ENCODE measurements around the gene LMO3.

LMO3 gene

GRCh38 chr12:16606117-16606200, at the start of gene LMO3:
Gene LMO3, minus strand, starts transcription at chr12:16606162. Its CDS starts 5,302 bp downstream, at chr12:16600860.
- DNase-seq, result no peak
- in situ Hi-C loops (cut with HindIII; ENCODE audit: low pct_ligation_motif_present, low pct_unique_long_range_greater_than_20kb, low sequenced_read_pairs), result no loop called here

- in situ Hi-C loops (cut with HindIII; ENCODE audit: low pct_ligation_motif_present, low pct_unique_long_range_greater_than_20kb, low sequenced_read_pairs), result no loop called here
- DNase-seq, result no peak
Observed at GRCh38 chr12:16636435-16637055, 30.6 kb upstream of the LMO3 start.

GRCh38 chr12:16634786-16635185, 28.8 kb upstream of the LMO3 start:
- in situ Hi-C loops (cut with HindIII; ENCODE audit: low pct_ligation_motif_present, low pct_unique_long_range_greater_than_20kb, low sequenced_read_pairs), result no loop called here
- no peak for DNase-seq

- no peak for DNase-seq
- in situ Hi-C loops (cut with HindIII; ENCODE audit: low pct_ligation_motif_present, low pct_unique_long_range_greater_than_20kb, low sequenced_read_pairs), result no loop called here
Observed at GRCh38 chr12:16626991-16627390, 21.0 kb upstream of the LMO3 start.

- no peak for DNase-seq
- in situ Hi-C loops (cut with HindIII; ENCODE audit: low pct_ligation_motif_present, low pct_unique_long_range_greater_than_20kb, low sequenced_read_pairs), result no loop called here
Observed at GRCh38 chr12:16622338-16622737, 16.4 kb upstream of the LMO3 start.

- DNase-seq, result no peak
- in situ Hi-C loops (cut with HindIII; ENCODE audit: low pct_ligation_motif_present, low pct_unique_long_range_greater_than_20kb, low sequenced_read_pairs), result no loop called here
Observed at GRCh38 chr12:16619537-16619936, 13.6 kb upstream of the LMO3 start.

GRCh38 chr12:16618256-16618655, 12.3 kb upstream of the LMO3 start:
- DNase-seq, result no peak
- in situ Hi-C loops (cut with HindIII; ENCODE audit: low pct_ligation_motif_present, low pct_unique_long_range_greater_than_20kb, low sequenced_read_pairs), result no loop called here

GRCh38 chr12:16613199-16613598, 7.2 kb upstream of the LMO3 start:
- in situ Hi-C loops (cut with HindIII; ENCODE audit: low pct_ligation_motif_present, low pct_unique_long_range_greater_than_20kb, low sequenced_read_pairs), result no loop called here
- no peak for DNase-seq

- in situ Hi-C loops (cut with HindIII; ENCODE audit: low pct_ligation_motif_present, low pct_unique_long_range_greater_than_20kb, low sequenced_read_pairs), result no loop called here
- DNase-seq, result peak; percentile 37
Observed at GRCh38 chr12:16612647-16613046, 6.7 kb upstream of the LMO3 start.

- in situ Hi-C loops (cut with HindIII; ENCODE audit: low pct_ligation_motif_present, low pct_unique_long_range_greater_than_20kb, low sequenced_read_pairs), result no loop called here
Observed at GRCh38 chr12:16611146-16611545, 5.2 kb upstream of the LMO3 start.

GRCh38 chr12:16610743-16611142, 4.8 kb upstream of the LMO3 start:
- DNase-seq, result no peak
- in situ Hi-C loops (cut with HindIII; ENCODE audit: low pct_ligation_motif_present, low pct_unique_long_range_greater_than_20kb, low sequenced_read_pairs), result no loop called here

More at GRCh38 chr12:16611146-16611545, 5.2 kb upstream of the LMO3 start:
- no peak for DNase-seq

GRCh38 chr12:16610001-16610585, 4.1 kb upstream of the LMO3 start:
- DNase-seq, result no peak
- in situ Hi-C loops (cut with HindIII; ENCODE audit: low pct_ligation_motif_present, low pct_unique_long_range_greater_than_20kb, low sequenced_read_pairs), result no loop called here

GRCh38 chr12:16608946-16609539, 3.1 kb upstream of the LMO3 start:
- in situ Hi-C loops (cut with HindIII; ENCODE audit: low pct_ligation_motif_present, low pct_unique_long_range_greater_than_20kb, low sequenced_read_pairs), result no loop called here
- no peak for DNase-seq

GRCh38 chr12:16607906-16608775, 2.2 kb upstream of the LMO3 start:
- DNase-seq, result no peak
- in situ Hi-C loops (cut with HindIII; ENCODE audit: low pct_ligation_motif_present, low pct_unique_long_range_greater_than_20kb, low sequenced_read_pairs), result no loop called here

GRCh38 chr12:16606991-16607390, 1.0 kb upstream of the LMO3 start:
- in situ Hi-C loops (cut with HindIII; ENCODE audit: low pct_ligation_motif_present, low pct_unique_long_range_greater_than_20kb, low sequenced_read_pairs), result no loop called here
- no peak for DNase-seq

GRCh38 chr12:16606201-16606849, 363 bp upstream of the LMO3 start:
- peak; percentile 50 for DNase-seq
- in situ Hi-C loops (cut with HindIII; ENCODE audit: low pct_ligation_motif_present, low pct_unique_long_range_greater_than_20kb, low sequenced_read_pairs), result no loop called here

GRCh38 chr12:16605642-16606116, 283 bp downstream of the LMO3 start:
- peak; percentile 28 for DNase-seq
- in situ Hi-C loops (cut with HindIII; ENCODE audit: low pct_ligation_motif_present, low pct_unique_long_range_greater_than_20kb, low sequenced_read_pairs), result no loop called here

GRCh38 chr12:16604596-16605252, 1.2 kb downstream of the LMO3 start:
- no peak for DNase-seq
- in situ Hi-C loops (cut with HindIII; ENCODE audit: low pct_ligation_motif_present, low pct_unique_long_range_greater_than_20kb, low sequenced_read_pairs), result no loop called here
